Hematopoietic multipotent progenitor cell (in vitro differentiated cells): Measurements from ENCODE around the gene DRC3. TPM values are rescaled to one million over a fixed set of nuclear protein-coding genes. Genes with fewer than 3 reads are reported as not detected.
A peak's percentile ranks its signal among the peaks of the same experiment; 100 is the strongest.

Source experiments
- DNase-seq, 3 donors: peaks; one replicate each; pipeline ENCODE4 v3.0.0-alpha.2; 2011 to 2015; ENCODE audit warnings: low read depth in 2 of 3, low spot score in 2 of 3
- total RNA-seq: library from RNA; depleted of rRNA; stranded (reverse); fragments of >200 nt; gene quantifications from one replicate; pipeline ENCODE4 v1.2.3, GENCODE V29; 2012

The DRC3 gene
- total RNA-seq, 1 donor = 1.3 TPM

DNA sequence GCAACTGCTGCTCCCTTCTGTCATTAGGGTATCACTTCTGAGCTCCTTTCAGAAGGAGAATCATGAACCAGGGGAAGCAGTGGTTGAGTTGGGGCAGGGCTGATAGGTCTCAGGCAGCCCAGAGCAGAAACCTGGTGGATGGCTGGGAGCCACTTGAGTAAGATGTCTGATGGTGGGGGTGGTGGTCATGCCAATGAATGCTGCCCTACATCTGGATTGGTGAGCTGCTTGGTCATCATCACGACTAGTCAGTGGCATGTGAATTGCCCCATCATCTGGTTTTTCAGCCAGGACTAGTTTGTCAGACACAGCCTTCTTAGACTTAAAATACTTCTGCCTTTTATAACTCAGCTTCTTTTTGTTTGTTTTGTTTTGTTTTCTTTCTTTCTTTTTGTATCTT lies 69.1 kb downstream of the DRC3 start:
- DNase-seq = no peak

DNA sequence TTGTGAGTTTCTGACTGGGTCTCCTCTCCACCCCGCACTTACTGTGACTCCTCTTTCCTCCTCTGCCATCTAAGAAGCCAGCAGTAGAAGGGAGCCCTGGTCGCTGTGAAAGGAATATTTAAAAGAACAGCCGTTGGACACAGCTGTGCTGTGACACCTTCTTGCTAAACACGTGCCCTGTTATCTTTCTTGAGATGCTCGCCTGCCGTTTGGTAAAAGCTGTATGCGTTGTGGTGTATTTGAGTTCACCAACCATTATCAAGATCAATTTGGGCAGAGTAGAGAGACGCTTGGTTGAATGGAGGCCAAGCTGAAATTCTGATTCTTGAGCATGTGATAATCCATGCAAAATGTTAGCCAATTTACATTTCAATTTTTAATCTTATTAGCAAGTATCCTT lies 70.3 kb downstream of the DRC3 start:
- DNase-seq = no peak

DNA sequence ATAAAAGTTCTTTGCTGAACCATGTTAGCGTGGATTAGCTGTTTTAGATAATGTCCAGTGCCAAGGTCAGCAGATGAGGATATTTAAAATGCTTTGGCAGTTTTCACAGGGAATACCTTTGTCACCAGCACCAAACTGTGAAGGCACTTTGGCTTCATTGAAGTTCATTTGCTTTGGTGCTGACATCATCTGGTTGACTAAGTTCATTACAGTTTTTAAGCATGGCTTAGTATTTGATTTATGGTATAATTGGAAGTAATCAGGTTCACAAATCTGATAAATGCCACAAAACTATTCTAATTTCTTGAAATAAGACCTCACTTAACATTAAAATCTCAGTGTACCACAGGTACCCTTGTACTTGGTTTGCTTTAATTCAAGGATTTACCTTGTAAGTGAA lies 70.8 kb downstream of the DRC3 start:
- peak in 1 of 3 donors; percentile 33 for DNase-seq

DNA sequence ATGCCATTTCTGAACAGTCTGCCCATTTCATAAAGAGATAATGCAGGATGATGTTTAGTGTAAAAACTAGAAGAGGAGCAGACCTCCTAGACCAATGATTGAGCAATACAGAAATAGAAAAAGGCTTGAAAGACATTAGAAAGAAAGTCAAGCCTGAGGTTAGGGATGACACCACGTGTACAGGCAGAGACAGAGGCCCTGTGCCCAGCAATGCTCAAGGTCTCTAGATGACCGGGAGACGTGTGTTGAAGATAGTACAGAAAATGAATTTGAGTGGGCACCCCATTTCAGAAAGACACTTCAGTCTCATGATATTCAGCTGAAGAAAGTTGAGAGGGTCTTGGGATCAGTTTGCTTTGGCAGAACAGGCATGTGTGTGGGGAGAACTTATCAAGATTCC lies 71.9 kb downstream of the DRC3 start:
- no peak for DNase-seq

DNA sequence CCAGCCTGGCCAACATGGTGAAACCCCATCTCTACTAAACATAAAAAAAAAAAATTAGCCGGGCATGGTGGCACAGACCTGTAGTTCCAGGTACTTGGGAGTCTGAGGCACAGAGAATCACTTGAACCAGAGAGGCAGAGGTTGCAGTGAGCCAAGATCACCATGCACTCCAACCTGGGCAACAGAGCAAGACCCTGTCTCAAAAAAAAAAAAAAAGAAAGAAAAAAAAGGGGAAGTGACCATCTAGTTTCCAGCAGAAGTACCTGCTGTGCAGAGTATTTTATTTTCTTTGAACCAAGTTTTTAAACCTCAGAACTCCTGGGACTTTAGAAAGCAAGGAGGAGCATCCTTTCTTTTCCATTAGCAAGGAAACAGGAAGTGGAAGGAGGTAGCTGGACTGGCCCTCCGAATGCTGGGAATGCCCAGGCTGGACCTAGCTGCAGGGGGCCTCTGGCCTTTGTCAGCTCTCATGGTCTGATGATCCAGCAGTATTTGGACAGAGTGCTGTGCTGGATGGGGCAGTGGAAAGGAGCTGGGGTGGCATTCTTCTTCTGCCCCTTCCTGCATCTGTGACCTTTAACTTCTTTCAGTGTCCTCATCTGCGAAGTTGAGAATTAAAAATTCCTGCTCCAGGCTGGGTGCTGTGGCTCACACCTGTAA lies 73.2 kb downstream of the DRC3 start:
- DNase-seq = no peak

DNA sequence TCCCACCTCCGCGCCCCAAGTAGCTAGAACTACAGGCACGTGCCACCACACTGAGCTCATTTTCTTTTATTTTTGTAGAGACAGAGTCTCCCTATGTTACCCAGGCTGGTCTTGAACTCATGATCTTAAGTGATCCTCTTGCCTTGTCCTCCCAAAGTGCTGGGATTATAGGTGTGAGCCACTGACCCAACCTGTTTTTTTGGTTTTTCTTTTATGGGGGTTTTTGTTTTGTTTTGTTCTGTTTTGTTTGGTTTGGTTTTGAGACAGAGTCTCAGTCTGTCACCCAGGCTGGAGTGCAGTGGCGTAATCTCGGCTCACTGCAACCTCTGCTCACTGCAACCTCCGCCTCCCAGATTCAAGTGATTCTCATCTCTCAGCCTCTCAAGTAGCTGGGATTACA lies 82.9 kb downstream of the DRC3 start:
- no peak for DNase-seq

DNA sequence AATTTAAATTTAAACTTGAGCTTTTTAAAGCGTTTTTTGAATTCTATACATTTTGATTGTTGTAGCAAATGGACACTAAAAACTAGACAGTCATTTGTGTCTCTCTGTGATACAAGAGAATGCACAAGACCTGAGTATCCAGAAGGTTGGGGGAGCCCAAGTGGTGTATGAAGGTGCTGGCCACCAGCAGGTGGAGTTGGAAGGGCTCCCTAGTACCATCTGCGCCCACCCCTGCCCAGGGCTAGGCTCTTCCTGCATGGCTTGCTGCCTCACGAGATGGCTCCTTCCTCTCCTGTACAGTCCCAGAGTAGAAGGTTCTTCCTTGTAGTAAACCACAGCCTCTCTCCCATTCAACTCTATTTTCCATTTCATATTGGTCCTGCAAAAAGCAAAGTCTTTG lies 83.6 kb downstream of the DRC3 start:
- no peak for DNase-seq

DNA sequence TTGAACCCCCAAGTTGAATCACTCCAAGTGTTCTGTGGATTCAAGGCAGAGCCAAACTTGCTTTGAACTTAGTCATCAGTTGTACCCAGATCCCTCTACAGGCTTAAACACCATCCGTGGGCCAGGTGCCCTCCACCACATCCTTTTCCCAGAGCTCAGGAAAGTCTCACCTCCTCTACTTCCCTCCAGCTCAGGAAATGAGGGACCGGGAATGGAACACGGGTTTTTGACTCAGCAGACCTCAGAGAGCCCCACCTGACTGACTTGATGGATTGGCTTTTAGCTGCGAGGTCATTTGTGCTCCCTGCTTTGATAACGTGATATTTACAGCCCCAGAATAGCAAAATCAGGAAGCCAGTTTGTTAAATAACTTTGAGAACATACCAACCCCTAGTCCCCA lies 86.6 kb downstream of the DRC3 start:
- DNase-seq = no peak

DNA sequence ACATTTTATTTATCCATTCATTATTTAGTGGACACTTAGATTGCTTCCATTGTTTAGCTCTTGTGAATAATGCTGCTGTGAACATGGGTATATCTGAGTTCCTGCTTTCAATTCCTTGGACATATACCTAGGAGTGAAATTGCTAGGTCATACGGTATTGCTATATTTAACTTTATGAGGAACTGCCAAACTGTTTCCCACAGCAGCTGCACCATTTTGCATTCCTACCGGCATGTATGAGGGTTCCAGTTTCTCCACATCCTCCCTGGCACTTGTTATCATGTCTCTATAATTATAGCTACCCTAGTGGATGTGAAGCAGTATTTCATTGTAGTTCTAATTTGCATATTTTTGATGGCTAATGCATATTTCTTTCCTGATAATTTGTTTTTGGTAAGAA lies 91.4 kb downstream of the DRC3 start:
- no peak for DNase-seq

DNA sequence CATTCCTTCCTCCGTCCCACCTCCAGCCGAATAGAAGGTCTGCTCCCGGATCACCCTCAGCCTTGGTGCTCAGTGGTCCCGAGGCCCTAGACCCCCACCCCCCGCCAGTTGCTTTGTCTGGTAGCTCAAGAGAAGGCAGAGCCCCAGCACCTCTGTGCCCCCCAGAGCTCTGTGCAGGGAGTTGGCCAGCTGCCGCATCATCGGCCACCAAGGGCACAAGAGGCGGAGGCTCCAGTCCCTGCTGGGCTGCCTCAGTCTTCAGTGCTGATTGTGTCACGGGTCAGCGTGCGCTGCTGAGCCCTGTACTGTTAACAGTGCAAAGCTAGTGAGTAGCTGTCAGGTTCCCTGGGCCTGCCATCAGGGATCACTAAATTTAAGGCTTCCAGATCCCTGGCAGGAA lies 92.9 kb downstream of the DRC3 start:
- DNase-seq = no peak

Other genes starting within 250 kb of the DRC3 start
- 59.2 TPM for gene SREBF1, start 135.9 kb upstream of the DRC3 start, total RNA-seq
- gene TOM1L2, start 462 bp upstream of the DRC3 start, total RNA-seq = 23.4 TPM
- gene ATPAF2, start 66.3 kb downstream of the DRC3 start, total RNA-seq = 40.1 TPM
- 5.9 TPM for gene GID4, start 66.5 kb downstream of the DRC3 start, total RNA-seq
- gene DRG2, start 115.1 kb downstream of the DRC3 start, total RNA-seq = 44.7 TPM
- 1.6 TPM for gene MYO15A, start 135.9 kb downstream of the DRC3 start, total RNA-seq
- 104 TPM for gene ALKBH5, start 211.0 kb downstream of the DRC3 start, total RNA-seq